ENCODE data around the gene COX11.

COX11 gene

DNA sequence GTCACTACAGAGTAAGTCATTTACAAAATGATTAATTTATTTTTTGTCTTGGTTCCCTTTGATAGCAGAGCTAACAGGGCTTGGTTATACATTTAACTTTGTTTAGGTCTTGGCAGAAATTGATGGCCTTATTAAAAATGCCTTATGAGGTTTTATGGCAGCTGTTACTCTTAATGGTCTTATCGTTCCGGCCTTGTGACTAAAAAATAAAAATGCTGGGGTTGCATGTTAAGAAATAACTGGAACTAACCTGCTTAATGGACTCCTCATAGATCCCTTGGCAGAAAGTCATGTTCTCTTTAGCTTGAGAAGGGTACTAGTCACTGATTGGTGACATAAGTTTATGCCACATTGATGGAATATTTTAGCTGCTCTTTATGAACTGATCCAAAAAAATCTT lies 18.3 kb downstream of the COX11 start:
- no peak for TF ChIP-seq CTCF (IDR thresholded peaks at IDR 0.05; ENCODE audit: extremely low read depth, insufficient read depth, missing control alignments)
- DNase-seq (ENCODE audit: low spot score) = no peak
- in situ Hi-C loops (cut with MboI; ENCODE audit: low pct_unique_long_range_greater_than_20kb, low sequenced_read_pairs, unreplicated experiment) = no loop called here

- no peak for DNase-seq (ENCODE audit: low spot score)
- TF ChIP-seq CTCF (IDR thresholded peaks at IDR 0.05; ENCODE audit: extremely low read depth, insufficient read depth, missing control alignments) = no peak
- in situ Hi-C loops (cut with MboI; ENCODE audit: low pct_unique_long_range_greater_than_20kb, low sequenced_read_pairs, unreplicated experiment) = no loop called here
Observed at GRCh38 chr17:54948380-54948779, 20.1 kb downstream of the COX11 start.

DNA sequence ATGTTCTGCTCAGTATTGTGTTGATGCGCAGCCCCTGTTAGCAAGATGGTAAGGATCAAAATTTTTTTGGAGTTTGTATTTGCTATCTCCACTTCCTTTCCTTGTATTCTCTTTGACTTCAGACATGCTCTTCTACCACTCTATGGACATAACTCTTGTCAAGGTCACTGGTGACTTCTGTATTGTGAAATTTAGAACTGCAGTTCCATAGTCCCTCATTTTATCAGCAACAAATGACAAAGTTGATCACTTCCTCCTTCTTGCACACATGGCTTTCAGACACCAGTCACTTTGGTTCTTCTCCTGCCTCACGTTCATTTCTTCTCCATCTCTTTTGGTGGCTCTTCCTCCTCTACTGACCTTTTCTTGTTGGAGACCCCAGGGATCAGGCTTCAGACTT lies 21.1 kb downstream of the COX11 start:
- no peak for TF ChIP-seq CTCF (IDR thresholded peaks at IDR 0.05; ENCODE audit: extremely low read depth, insufficient read depth, missing control alignments)
- DNase-seq (ENCODE audit: low spot score) = no peak
- in situ Hi-C loops (cut with MboI; ENCODE audit: low pct_unique_long_range_greater_than_20kb, low sequenced_read_pairs, unreplicated experiment) = no loop called here

- in situ Hi-C loops (cut with MboI; ENCODE audit: low pct_unique_long_range_greater_than_20kb, low sequenced_read_pairs, unreplicated experiment) = no loop called here
- no peak for DNase-seq (ENCODE audit: low spot score)
- no peak for TF ChIP-seq CTCF (IDR thresholded peaks at IDR 0.05; ENCODE audit: extremely low read depth, insufficient read depth, missing control alignments)
Observed at GRCh38 chr17:54945671-54946070, 22.8 kb downstream of the COX11 start.

DNA sequence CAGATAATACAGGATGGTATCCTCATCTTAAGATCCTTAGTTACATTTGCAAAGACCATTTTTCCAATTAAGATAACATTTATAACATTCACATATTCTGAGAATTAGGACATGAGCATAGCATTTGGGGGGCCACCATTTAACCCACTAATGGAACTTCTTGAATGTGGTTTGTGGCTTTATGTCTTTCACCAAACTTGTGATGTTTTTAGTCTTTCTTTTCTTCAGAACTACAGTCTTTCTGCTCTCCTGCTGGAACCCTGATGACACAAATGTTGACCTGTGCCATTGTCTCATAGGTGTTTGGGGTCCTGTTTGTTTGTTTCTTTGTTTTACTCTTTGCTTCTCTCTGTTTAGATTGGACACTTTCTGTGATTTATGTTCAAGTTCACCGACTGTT lies 23.2 kb downstream of the COX11 start:
- no peak for DNase-seq (ENCODE audit: low spot score)
- in situ Hi-C loops (cut with MboI; ENCODE audit: low pct_unique_long_range_greater_than_20kb, low sequenced_read_pairs, unreplicated experiment) = no loop called here
- TF ChIP-seq CTCF (IDR thresholded peaks at IDR 0.05; ENCODE audit: extremely low read depth, insufficient read depth, missing control alignments) = no peak

DNA sequence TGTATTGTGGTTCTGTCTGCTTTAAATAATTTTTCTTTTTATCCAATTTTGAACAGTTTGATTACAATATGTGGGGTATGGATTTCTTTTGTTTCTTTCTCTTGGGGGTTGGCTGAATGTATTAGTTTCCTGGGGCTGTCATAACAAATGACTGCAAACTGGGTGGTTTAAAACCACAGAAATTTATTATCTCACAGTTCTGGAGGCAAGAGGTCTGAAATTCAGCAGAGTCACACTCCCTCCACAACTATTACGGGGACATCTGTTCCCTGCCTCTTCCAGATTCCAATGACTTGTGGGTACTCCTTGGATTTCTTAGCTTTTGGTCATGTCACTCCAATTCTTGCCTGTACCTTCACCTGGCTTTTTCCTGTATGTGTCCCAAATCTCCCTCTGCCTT lies 23.7 kb downstream of the COX11 start:
- no peak for DNase-seq (ENCODE audit: low spot score)
- in situ Hi-C loops (cut with MboI; ENCODE audit: low pct_unique_long_range_greater_than_20kb, low sequenced_read_pairs, unreplicated experiment) = no loop called here
- TF ChIP-seq CTCF (IDR thresholded peaks at IDR 0.05; ENCODE audit: extremely low read depth, insufficient read depth, missing control alignments) = no peak

DNA sequence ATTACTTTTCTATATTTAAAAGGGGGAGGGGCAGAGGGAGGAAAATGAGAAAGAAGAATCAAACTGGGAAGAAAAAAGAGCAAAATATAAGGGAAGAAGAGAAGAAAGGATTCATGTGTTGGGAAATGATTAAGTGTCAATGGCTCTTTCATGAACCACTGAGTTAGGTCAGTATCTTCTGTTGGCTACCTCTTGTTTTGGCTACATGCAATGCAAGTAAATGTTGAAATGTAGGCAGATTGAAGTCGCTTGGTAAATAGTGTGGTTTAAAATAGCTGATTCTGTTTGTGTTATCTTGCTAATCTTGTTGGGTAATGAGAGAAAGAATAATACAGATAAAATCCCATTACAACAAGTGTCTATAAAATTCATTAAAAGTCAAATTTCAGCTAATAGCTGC lies 27.2 kb downstream of the COX11 start:
- in situ Hi-C loops (cut with MboI; ENCODE audit: low pct_unique_long_range_greater_than_20kb, low sequenced_read_pairs, unreplicated experiment) = no loop called here
- DNase-seq (ENCODE audit: low spot score) = no peak

More for the DNA sequence above, 27.2 kb downstream of the COX11 start:
- TF ChIP-seq CTCF (IDR thresholded peaks at IDR 0.05; ENCODE audit: extremely low read depth, insufficient read depth, missing control alignments) = no peak

Data from GM13977 (cell line).